ENCODE measurements around the gene HSPA1A. TPM values are rescaled to one million over a fixed set of nuclear protein-coding genes. Genes with fewer than 3 reads are reported as not detected.
"Not testable (repeated sequence)": the region's sequence is repeated elsewhere in the genome, so short reads cannot be mapped to it uniquely, and the experiment has no call there.

The HSPA1A gene
- total and polyA plus RNA-seq, 8 donors, result 18.2 to 195 (median 44.4) TPM

DNA sequence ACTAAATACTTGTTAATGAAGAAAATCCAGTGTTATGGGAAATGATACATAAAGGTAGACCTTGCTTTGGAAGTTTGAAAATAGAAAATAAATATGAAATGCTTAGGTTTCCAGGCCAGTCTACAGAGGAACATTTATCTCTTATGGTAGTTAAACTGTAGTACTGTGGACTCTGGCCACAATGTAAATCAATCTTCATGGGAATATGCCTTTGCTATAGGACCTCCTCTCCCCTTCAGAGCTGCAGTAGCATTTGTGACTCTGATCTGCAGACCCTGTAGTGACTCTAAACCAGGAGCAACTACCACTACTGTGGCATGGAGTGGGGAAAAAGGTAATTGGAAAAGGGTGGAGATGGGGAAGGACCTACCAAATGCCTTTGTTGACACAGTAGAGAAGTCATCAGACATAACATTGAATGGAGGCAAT lies 4.5 kb downstream of the HSPA1A start:
- no peaks in the 10 kb centered on the region for H3K36me3 ChIP-seq
- no peaks in the 10 kb centered on the region for H3K9me3 ChIP-seq
- intact Hi-C loops (cut with DNase I), result no loop called here
- DNase-seq, result no peak
- no peak for ATAC-seq
- H3K4me3 ChIP-seq, result no peak overlapping the region
- peaks cover 23 to 36% (median 35%) of the 10 kb centered on the region in 3 donors for H3K4me1 ChIP-seq
- H3K27me3 ChIP-seq, result no peaks in the 10 kb centered on the region
- TF ChIP-seq, protein P1, sequence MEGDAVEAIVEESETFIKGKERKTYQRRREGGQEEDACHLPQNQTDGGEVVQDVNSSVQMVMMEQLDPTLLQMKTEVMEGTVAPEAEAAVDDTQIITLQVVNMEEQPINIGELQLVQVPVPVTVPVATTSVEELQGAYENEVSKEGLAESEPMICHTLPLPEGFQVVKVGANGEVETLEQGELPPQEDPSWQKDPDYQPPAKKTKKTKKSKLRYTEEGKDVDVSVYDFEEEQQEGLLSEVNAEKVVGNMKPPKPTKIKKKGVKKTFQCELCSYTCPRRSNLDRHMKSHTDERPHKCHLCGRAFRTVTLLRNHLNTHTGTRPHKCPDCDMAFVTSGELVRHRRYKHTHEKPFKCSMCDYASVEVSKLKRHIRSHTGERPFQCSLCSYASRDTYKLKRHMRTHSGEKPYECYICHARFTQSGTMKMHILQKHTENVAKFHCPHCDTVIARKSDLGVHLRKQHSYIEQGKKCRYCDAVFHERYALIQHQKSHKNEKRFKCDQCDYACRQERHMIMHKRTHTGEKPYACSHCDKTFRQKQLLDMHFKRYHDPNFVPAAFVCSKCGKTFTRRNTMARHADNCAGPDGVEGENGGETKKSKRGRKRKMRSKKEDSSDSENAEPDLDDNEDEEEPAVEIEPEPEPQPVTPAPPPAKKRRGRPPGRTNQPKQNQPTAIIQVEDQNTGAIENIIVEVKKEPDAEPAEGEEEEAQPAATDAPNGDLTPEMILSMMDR (IDR thresholded peaks at IDR 0.05), result no peak
- FAIRE-seq, result no peak
- H3K27ac ChIP-seq, result peak overlapping the region in 1 of 4 donors; percentile 64

GRCh38 chr6:31820399-31820798 lies 5.1 kb downstream of the HSPA1A start:
- 89 to 92% methylated on average over 10 of the region's 10 CpGs for WGBS, 2 donors
- H3K36me3 ChIP-seq; DNase-seq; FAIRE-seq; H3K27me3 ChIP-seq; H3K4me3 ChIP-seq; H3K27ac ChIP-seq; intact Hi-C loops (cut with DNase I); H3K9me3 ChIP-seq; ATAC-seq: not testable (repeated sequence)
- H3K4me1 ChIP-seq, result peaks cover 23 to 41% (median 40%) of the 10 kb centered on the region in 3 donors

DNA sequence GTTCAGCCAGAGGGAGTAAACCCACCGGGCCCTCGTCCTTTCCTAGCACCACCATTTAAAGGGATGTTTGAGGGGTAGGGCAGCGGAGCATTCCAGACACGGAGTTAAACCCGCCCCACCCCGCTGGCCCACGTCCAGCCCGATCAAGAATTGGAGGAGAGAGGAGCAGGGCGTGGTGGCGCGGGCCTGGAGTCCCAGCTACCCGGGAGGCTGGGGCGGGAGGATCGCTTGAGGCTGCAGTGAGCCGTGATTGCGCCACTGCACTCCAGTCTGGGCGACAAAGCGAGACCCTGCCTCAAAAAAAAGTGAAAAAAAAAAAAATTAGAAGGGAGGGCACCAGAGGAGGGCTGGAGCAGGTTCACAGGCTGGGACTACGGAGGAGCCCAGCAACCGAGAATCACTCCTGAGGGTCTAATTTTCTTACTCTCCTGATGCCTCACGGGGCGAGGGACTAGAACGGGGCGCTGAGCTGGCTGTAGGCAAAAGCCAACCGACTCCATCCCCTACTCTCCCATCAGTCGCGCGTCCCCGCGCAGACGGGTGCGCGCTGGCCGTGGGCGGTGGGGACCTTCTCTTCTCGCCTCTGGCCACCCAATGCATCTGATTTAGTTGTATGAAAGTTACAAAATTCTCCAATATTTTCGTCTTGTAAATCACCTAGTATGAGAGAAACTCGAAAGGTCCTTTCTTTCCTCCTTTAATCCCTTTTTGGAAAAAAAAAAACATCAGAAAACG lies 6.1 kb downstream of the HSPA1A start:
- H3K27ac ChIP-seq, result peak overlapping the region; percentile 76 to 99 (median 90)
- intact Hi-C loops (cut with DNase I), result no loop called here
- DNase-seq (peak; percentile 51 to 83 (median 74)), FAIRE-seq (no peak), ATAC-seq (peak; percentile 9 to 65 (median 34))
- H3K4me1 ChIP-seq, result peaks cover 34 to 52% (median 50%) of the 10 kb centered on the region in 3 donors
- TF ChIP-seq, protein P1 (IDR thresholded peaks at IDR 0.05), result no peak
- no peaks in the 10 kb centered on the region for H3K9me3 ChIP-seq
- H3K4me3 ChIP-seq, result peak overlapping the region; percentile 20 to 59 (median 33)
- H3K27me3 ChIP-seq, result no peaks in the 10 kb centered on the region
- no peaks in the 10 kb centered on the region for H3K36me3 ChIP-seq
- WGBS, 2 donors, result 10 to 14% methylated on average over 33 to 39 of the region's 39 CpGs

DNA sequence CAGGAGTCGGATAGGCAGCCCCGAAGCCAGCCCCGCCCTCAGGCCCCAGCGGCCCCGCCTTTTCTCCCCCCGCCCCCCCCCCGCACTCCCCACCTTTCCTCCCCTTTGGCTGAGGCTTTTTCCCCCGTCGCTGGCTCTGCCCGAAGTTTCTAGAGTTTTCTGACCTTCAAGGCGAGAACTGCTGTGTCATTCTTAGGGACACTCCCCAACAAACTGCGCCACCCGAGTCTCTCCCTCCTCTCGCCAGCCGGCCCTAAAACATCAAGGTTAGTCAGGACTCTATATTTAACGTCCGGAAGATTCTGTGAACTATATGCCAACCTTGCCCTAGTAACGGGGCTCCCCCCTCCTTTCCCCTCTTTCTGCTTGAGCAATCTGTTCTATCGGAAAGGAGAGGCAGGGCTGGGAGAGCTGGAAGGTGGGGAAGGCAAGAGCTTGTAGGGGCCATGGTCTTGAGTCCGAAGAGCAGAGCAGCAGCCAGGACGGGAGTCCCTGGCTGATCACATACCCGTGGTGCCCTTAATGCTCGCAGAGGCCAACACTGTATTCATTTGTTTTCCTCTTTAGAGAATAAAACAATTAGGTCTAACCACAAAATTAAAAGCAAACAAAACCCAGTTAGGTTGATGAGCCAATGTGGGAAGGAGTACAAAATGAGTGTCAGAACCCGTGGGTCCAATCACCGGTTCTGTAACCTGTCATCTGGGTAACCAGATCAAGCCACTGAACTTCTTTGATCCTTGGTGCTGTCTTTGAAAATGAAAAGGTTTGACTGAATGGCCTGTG lies 6.9 kb downstream of the HSPA1A start:
- no peaks in the 10 kb centered on the region for H3K27me3 ChIP-seq
- intact Hi-C loops (cut with DNase I), result no loop called here
- peaks cover 34 to 53% (median 50%) of the 10 kb centered on the region in 3 donors for H3K4me1 ChIP-seq
- 1% methylated on average over 19 to 24 of the region's 25 CpGs for WGBS, 2 donors
- DNase-seq (peak; percentile 83 to 92 (median 86)), FAIRE-seq (no peak), ATAC-seq (peak; percentile 35 to 77 (median 54))
- H3K4me3 ChIP-seq, result peak overlapping the region; percentile 20 to 59 (median 33)
- TF ChIP-seq, protein P1 (IDR thresholded peaks at IDR 0.05), result no peak
- no peaks in the 10 kb centered on the region for H3K9me3 ChIP-seq
- peak overlapping the region; percentile 76 to 99 (median 90) for H3K27ac ChIP-seq
- no peaks in the 10 kb centered on the region for H3K36me3 ChIP-seq

DNA sequence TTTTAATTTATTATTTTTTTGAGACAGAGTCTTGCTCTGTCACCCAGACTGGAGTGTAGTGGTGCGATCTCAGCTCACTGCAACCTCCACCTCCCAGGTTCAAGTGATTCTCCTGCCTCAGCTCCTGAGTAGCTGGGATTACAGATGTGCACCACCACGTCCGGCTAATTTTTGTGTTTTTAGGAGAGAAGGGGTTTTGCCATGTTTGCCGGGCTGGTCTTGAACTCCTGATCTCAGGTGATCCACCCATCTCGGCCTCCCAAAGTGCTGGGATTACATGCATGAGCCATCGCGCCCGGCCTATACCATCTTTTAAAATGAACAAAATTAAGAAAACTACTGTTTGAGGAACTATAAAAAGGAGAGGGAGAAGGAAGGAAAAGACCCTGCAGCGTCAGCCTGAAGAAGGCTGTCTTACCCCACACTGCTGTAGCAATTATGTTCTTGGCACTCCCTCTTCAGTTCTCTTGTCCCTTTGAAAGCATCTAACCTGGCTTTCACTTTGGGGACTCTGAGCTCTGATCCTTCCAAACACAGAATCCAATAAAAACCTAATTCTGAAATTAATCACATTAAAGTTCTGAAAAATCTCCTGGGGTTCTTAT lies 8.4 kb downstream of the HSPA1A start:
- ATAC-seq; H3K27me3 ChIP-seq; FAIRE-seq; H3K9me3 ChIP-seq; H3K36me3 ChIP-seq; H3K4me3 ChIP-seq; intact Hi-C loops (cut with DNase I): not testable (repeated sequence)
- WGBS, 2 donors, result 93 to 94% methylated on average over 9 of the region's 9 CpGs
- H3K27ac ChIP-seq, result peak overlapping the region in 3 of 4 donors; percentile 81 to 99 (median 98)
- DNase-seq, result peak in 1 of 6 donors; percentile 8
- peaks cover 34 to 50% (median 40%) of the 10 kb centered on the region in 3 donors for H3K4me1 ChIP-seq

Measured in pancreas (tissue), 10 donors.